Activated CD4-positive, alpha-beta T cell treated with anti-CD3 and anti-CD28 coated beads, Interleukin-2, amount 50 U/mL, for 48 hours (primary cell): ENCODE results near the gene FRMD3.
"Not testable (repeated sequence)": the region's sequence is repeated elsewhere in the genome, so short reads cannot be mapped to it uniquely, and the experiment has no call there.

Source experiments
- DNase-seq, 2 experiments: peaks; one replicate each; pipeline ENCODE4 v3.0.0-alpha.2; 2020

Gene FRMD3

DNA sequence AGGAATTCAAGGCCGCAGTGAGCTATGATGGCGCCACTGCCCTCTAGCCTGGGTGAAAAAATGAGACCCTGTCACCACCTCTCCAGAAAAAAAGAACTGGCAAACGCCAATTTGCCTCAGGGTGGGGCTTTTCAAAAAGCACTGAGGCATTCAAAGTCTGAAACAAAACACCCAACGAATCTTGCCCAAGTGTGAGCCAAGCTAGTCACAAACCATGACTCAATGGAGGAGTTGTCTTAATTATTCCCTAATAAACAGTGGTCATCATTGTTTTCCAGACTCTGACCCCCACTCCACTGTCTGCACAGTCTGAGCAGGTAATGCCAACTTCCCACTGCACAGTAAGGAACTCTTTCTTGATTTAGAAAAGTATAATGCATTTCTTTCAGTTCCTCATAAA, 16.8 kb downstream of the FRMD3 start:
- no peak for DNase-seq

DNA sequence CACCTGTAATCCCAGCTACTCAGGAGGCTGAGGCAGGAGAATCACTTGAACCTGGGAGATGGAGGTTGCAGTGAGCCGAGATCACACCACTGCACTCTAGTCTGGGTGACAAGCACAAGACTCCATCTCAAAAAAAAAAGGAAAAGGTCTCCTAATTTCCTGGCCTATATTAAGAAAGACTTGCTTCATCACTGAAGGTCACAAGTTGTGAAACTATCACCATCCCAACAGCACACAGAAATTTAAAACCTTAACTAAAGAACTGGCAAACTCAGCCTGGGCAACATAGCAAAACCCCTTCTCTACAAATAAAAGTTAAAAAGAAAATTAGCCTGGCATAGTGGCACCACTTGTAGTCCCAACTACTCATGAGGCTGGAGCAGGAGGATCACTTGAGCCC, 17.2 kb downstream of the FRMD3 start:
- DNase-seq: no peak

DNA sequence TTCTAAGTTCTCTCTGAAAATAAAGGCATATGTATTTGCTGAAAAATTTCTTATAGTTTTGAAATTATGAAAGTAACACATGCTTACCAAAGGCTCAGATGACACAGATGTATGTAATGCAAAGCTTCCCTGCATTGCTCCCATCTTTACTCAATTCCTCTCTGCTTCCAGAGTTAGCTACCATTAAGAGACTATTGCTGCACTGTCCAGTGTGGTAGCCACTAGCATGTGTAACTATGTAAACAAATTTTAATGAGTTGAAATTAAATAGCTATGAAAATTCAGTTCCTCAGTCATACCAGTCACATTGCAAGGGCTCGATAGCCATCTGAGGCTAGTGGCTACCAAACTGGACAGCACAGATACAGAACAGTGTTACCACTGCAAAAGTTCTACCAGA, 17.9 kb downstream of the FRMD3 start:
- no peak for DNase-seq

DNA sequence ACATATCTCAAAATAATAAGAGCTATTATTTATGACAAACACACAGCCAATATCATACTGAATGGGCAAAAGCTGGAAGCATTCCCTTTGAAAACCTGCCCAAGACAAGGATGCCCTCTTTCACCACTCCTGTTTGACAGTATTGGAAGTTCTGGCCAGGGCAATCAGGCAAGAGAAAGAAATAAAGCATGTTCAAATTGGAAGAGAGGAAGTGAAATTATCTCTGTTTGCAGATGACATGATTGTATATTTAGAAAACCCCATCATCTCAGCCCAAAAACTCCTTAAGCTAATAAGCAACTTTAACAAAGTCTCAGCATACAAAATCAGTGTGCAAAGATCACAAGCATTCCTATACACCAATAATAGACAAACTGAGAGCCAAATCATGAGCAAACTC, 20.2 kb downstream of the FRMD3 start:
- not testable (repeated sequence) for DNase-seq

DNA sequence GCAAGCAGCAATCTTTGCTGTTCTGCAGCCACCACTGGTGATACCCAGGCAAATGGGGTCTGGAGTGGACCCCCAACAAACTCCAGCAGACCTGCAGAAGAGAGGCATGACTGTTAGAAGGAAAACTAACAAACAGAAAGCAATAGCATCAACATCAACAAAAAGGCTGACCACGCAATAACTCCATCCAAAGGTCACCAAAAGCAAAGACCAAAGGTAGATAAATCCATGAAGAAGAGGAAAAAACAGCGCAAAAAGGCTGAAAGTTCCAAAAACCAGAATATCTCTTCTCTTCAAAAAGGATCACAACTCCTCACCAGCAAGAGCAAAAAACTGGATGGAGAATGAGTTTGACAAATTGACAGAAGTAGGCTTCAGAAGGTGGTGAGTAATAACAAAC, 23.4 kb downstream of the FRMD3 start:
- DNase-seq: no peak

DNA sequence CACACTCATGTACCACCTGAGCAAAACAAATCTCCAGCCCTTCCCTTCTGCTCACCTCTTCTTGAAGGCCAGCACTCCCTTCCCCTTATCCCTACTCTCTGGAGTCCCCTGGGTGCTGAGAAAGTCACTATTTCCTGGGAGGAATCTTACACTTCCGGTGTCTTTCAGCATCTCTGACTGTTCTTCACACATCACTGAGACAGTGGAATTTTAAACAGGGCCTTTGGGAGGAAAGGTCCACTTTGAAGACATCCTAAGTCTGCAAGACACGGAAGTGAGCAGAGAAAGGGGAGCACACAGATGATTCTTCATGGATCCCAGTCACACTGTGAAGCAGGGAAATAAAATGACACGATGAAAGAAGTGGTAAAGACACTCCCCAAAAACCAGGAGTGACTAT, 25.6 kb downstream of the FRMD3 start:
- DNase-seq: no peak

DNA sequence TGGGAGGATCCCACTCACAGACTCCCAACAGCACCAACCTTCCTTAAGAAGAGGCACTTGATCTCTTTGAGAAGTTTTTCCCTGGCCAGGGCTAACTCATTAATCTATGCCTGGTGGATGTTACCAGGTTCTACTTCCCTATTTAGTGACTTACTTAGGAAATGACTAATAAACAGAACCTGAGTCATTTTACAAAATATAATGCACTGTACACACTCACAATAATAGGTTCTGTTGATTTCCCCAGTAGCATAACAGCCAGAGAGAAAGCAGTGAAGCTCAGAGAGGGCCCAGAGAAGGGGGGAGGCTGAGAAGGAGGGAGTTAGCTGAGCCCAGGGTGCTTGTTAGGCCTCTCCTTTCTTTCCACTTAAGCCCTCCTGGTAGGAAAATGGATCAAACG, 27.1 kb downstream of the FRMD3 start:
- DNase-seq: peak in 1 of 2 experiments; percentile 4

DNA sequence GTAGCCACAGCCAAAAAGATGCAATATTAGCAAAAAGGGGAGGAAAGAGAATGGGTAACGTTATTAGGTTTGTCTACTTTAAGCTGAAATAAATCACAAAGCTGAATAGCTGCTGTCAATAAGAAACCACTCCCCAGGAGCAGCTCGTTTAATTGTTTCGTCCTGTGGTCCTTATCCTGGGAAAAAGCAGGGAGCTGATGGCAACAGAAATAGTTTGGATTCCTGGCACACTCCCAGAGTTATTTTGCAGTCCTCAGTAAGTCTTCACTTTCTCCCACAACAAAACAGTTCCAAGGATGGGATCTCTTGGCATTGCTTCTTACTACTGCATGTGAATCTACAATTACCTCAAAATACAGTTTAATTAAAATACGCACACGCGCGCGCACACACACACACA, 28.8 kb downstream of the FRMD3 start:
- no peak for DNase-seq

DNA sequence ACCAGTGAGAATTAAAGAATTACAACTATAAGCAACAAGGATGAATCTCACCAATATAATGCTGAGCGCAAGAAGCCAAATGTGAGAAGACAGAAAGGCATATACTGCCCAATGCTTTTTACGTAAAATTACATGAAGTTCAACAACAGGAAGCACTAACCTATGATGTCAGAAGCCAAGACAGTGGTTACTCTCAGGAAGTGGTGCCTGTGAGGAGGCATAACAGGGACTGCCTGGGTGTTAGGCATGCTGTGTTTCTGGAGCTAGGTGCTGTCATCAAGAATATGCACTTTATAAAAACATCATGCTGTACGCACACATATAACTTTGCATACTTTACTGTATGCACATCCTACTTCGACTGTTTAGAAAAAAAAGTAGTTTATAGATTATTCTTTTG, 30.1 kb downstream of the FRMD3 start:
- DNase-seq: no peak

DNA sequence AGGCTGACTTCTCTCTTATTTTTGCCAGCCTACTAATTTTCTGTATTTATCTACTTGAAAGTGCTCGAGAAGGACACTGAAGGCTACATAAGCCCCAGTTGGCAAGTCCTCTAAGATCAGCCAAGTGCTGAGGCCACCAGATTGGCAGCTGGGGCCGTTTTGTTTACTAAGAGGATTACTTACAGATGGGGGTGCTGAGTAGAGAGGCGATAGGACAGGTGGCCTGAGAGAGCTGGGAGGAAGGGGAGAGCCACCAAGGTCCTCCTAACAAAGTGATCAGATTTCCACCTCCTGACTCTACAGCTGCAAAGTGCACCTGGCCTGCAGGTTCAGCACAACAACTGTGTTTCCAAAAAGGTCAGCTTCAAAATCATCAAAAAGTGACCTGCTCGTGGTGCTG, 32.9 kb downstream of the FRMD3 start:
- no peak for DNase-seq

DNA sequence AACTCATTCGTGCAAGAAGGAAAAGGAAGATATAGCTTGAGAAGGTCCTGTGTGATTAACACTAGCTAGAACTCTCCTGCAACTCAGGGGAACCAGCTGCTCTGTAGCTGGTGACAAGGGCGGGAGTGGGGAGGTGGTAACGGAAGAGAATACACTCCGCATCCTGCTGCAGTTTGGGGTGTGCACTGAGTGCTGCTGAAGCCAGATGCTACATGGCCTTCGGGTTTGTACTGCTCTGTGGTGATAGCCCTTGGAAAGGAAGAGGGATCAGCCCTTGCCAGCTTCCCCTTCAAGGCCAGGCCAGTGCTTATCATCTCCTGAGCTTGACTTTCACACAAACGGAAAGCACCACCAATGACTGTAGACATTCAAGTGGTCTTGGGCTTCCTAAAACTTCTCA, 34.3 kb downstream of the FRMD3 start:
- no peak for DNase-seq

DNA sequence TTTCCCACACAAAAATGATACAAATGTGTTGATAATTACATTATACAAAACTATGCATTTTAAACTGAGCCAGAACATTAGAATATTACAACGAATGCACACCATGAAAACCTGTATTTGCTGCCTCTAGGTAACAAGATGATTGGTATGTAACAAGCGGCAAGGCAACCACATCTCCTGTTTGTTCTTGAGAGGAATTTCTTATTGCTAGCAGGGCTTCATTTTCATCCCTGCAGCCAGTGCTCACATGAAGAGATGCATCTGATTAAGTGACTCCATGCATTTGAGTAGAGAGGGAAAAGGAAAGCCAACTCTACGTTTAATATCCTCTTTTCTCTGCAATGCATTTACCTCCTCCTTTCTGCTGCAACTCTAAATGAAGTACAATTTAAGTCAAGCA, 36.6 kb downstream of the FRMD3 start:
- no peak for DNase-seq

DNA sequence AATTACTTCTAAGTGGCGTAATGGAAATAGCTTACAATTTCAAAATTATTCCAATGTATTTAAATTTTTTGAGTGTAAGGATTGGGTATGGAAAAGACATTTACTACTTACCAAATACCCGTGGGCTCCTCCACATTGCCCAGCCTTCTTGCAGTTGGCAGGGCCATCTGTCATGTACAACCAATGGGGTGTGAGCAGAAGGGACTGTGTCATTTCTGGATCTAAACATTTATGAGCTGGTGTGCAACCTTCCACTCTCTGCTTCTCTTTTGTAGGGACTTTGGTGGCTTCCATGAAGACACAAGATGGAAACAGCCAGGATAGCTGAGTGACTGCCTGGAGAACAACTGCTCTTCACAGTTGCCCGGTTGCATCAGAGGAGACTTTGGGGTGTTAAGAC, 40.8 kb downstream of the FRMD3 start:
- no peak for DNase-seq

DNA sequence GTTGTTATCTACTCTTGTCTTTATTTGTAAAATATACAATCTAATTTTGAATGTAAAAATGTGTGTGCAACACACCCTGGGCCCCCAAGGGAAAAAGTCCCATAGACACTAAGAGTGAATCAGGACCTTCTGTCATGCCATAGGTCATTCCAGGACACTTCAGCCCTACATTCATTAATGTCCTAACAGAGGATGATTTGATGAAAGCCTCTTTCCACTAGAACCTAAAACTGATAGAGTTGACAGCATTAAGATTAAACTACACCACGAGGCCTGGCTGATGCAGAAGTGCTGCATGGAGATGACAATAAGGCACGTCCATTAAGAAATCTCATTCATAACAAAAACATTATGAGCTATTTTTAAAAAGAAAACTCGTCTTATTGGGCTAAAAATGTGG, 46.2 kb downstream of the FRMD3 start:
- DNase-seq: no peak

DNA sequence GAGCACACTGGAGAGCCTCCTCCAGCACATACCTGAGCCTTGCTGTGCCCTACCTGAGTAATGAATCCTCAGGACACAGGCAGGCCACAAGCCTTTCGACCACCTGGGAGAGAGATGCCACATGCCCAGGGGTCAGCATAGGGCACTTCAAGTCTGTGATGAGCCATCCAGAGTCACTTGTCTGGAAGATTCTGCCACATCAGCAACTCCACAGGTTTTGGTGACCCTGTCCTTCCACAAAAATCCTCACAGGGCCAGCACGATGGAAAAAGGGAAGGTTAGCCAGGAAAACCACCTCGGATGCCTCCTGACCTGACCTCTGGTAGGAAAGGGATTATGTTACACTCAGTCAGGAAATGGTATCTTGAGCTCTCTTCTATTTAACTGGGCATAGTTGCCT, 46.8 kb downstream of the FRMD3 start:
- DNase-seq: no peak

DNA sequence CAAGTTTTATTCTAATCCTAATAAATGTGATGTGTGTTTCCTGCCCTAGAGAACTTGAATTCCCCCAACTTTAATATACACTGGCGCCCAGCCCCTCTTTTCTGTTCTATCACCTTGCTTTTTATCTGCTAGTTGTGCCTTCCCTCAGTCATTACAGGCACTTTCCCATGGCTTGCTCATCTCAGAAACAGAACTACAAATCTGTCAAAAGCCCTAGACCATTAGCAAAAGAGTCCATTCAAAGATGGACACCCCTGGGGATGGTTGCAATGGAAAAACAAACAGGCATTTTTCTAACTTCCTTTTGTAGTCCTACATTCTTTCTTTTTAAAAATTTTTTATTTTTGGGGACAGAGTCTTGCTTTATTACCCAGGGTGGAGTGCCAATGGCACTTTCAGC, 48.2 kb downstream of the FRMD3 start:
- DNase-seq: no peak

DNA sequence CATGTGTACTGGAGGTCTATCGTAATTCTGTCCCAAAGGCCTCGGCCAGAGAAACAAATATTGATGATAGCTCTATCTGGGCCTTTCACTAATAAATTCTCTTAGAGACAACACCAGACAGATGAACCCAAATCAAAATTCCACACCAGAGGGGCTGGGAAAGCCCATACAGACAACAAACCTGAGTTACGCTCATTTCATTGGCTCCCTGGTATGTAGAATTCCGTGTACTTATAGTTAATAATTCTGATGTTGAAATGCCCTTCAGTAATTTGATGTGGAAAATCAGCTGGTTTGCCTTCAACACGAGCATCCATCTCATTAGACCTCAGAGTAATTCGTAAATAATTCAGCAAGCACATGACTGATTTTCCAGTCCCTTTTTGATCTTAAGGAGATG, 53.2 kb downstream of the FRMD3 start:
- no peak for DNase-seq

DNA sequence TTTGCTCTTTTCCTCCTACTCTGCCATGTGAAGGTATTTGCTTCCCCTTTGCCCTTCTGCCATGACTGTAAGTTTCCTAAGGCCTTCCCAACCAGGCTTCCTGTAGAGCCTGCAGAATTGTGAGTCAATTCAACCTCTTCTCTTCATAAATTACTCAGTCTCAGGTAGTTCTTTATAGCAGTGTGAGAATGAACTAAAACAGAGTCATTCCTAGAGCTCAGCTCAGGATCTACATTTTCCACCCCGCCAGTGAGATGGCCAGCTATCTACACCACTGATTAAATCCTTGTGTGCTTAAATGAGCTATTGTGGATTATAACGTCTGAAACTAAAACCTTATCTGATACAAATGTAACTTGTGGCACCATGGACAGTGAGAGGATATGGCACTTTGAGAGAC, 55.0 kb downstream of the FRMD3 start:
- no peak for DNase-seq

DNA sequence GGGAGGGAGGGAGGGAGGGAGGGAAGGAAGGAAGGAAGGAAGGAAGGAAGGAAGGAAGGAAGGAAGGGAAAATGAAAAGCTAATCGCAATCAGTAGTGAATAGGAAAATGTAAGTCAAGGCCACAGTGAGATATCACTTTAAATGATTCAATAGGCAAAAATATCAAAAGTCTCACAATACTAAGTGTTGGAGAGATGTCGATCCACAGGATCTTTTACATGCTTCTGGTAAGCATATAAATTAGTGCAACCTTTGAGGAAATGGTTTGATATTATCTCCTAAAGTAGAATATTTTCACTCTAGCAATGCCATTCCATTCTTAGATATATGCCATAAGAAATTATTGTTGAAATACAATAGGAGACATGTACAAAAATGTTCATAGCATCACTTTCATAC, 58.4 kb downstream of the FRMD3 start:
- DNase-seq: no peak

DNA sequence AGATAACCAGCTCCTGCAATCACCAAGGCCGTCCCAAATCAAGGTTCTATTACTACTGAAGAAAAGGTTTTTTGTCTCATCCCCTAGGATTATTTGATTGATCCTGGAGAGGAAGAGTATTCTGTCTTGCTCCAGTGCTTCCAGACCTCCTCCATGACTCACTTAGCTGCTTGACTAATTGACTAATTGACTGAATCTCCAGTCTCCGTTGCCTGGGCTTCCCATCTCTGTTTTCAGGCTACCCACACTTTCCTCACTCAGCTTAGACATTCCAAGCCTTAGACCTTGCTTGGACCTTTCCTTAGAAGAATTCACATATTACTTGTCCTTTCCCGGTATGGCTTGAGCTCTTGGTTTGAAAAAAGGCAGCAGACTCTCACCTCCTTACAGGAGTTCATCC, 60.6 kb downstream of the FRMD3 start:
- no peak for DNase-seq

DNA sequence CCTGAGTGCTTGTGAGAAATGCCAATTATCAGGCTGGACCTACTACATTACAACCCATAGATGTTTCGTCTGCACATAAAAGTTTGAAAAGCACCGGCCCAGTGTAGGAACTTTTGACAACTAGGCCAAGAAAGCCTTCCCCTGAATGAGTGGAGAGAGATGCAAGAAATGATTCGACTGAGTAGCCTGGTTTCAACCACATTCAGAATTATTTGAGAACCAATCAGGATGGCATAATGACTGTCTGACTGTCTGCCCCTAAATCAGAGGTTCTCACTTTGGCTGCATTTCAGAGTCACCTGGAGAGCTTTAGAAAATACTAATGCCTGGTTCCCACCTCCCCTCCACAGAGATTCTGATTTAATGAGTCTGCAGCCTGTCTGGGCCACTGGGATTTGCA, 61.1 kb downstream of the FRMD3 start:
- DNase-seq: no peak

DNA sequence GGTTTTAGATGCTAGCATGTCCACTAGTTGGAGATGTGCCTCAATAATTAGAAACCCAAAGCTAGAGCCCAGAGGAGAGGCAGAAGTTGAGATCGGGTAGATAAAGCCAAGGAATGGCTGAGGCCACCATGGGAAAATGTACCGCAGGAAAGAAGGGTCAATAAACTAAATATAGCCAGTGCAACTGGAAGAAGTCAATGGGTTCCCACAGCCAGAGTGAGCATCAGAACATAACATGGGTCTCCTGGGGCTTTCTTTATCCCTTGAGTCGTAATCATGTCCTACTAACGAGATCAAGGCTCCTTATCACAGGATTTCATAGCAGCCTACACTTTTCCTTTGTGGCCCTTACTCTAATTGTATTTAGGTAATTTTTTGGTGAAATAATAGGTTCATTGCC, 61.7 kb downstream of the FRMD3 start:
- no peak for DNase-seq

DNA sequence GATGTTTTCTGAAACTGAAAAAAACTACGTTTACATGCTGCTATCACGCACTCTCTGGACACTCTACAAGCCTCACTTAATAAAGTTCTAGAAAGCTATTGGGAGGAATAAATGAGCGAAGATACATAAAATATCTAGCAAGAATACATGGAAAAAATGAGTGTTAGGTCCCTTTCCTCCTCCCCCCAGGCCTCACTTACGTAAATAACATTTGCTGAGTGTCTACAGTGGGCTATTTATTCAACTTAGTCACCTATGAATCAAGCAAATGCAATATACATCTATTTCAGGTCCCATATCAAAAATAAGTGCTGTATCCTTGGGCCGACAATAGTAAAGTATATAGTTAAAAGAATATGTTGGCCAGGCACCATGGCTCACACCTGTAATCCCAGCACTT, 62.5 kb downstream of the FRMD3 start:
- DNase-seq: no peak

DNA sequence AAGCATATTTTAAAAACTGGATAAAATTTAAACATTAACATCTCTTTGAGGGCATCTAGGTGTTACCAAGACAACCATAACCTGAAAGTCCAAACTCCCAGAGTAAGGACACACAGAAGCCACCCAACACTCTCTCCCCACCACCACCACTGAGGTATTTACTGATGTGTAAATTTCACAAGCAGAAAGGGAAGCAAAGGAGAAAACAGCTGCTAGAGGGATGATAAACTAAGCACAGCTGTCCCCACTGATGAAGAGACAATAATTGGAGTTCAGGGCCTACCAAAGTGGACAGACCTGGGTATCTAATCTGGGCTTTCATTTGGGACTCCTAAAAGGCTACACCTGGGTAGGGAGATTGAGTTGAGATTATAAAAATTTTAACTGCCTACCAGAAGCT, 63.6 kb downstream of the FRMD3 start:
- no peak for DNase-seq

DNA sequence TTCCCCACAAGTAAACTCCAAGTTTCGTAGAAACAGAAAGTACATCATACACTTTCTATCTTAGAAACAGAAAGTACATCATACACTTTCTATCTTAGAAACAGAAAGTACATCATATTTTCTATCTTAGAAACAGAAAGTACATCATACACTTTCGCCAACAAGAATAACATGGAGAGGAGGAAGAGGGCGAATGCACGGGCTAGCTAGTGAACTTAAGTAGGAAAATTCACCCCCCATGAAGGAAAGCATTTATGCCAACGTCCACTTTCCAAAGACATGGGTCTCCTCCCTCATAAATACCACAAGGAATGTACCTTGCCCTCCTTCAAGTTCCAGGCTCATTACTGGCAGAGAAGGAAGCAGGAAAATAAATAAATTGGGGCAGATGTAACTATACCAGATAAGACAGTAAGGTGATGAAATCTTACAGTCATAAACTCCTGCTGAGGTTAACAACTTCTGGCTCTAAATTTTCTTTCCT, 64.7 kb downstream of the FRMD3 start:
- no peak for DNase-seq

DNA sequence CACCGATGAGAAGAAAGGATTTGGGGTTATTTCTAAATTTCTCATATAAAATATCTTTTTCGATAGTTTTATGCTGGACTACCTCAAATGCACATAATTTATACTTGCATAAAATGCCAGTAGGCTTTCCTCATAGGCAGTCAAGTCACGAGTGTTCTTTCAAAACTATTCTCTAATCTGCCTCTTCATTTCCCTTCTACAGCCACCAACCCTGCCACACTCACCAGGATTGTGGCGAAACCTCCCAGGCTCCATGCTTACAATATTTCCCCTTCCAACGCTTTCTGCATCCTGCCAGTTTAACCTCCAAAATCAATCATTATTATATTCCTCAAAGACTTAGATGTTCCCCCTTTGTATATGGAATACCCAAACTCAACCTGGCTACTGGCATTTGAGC, 65.4 kb downstream of the FRMD3 start:
- DNase-seq: no peak
